SU-DHL-6 (cell line): ENCODE data around the gene AP5Z1.

Experiments used
- CTCF ChIP-seq: fragments of 200-600 bp; sonication (generic); IDR thresholded peaks from one replicate; pipeline ENCODE4 v1.5.1; 2017; ENCODE audit warnings: antibody characterized with exemption, mild to moderate bottlenecking, low read length, moderate library complexity; ENCODE audit not compliant: insufficient read depth, poor library complexity, severe bottlenecking
- EZH2phosphoT487 ChIP-seq: fragments of 200-600 bp; sonication (generic), shearing (Covaris generic); conservative IDR thresholded peaks from 2 replicates; pipeline ENCODE4 v1.6.1; 2018; ENCODE audit warnings: mild to moderate bottlenecking, antibody characterized with exemption, low read length, moderate library complexity, mixed read lengths

- TF ChIP-seq CTCF (no peak), EZH2phosphoT487 (no peak)
These were observed 32.2 kb downstream of the AP5Z1 start for GRCh38 chr7:4807598-4808016.
